IPS DF 19.7 (cell line): ENCODE measurements around the gene COL27A1.

ENCODE experiments used
- DNase-seq: peaks from one replicate; pipeline ENCODE4 v3.0.0-alpha.2; 2013; ENCODE audit warnings: low read depth, low spot score

The COL27A1 gene

DNA sequence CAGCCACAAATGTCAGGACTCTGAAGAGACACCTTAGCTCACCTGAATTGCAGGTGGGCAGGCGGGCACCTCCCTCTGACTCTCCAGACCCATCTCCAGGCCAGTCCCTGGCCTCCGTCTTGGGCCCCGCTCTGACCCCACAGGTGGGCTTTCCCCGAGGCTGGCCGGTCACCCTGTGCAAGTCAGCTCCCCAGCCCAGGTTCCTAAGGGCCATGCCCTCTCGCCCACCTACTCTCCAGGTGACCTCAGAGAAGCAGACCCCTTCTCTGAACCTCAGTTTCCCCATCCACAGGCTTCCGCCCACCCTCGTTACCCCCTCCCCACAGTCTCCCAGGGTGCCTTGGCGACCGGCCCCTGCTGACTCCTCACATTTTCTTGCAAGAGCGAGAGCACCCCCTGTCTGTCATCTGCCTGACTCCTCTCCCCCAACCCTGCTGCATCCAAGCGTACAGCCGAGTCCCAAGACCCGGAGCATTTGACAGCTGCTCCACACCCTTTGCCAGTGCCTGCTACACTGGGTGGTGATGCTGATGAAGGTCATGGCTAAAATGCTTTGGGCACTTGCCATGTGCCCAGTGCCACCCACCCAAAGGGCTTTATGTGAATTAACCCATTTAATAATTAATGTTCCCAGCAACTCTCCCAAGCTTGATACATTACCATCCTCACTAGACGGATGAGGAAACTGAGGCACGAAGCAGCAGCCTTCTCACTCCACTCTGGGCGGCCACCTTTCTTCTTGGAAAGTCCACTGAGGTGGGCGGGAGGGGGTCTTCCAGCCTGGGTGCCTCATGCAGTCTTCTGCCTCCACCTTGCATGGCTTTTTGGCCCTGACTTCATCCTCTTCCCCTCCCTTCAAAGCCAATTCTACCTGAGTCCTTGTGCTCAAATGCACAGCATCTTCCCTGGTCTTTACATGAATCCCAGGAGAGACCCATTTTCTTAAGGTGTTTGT is 116.5 kb downstream of the COL27A1 start:
- DNase-seq = no peak

DNA sequence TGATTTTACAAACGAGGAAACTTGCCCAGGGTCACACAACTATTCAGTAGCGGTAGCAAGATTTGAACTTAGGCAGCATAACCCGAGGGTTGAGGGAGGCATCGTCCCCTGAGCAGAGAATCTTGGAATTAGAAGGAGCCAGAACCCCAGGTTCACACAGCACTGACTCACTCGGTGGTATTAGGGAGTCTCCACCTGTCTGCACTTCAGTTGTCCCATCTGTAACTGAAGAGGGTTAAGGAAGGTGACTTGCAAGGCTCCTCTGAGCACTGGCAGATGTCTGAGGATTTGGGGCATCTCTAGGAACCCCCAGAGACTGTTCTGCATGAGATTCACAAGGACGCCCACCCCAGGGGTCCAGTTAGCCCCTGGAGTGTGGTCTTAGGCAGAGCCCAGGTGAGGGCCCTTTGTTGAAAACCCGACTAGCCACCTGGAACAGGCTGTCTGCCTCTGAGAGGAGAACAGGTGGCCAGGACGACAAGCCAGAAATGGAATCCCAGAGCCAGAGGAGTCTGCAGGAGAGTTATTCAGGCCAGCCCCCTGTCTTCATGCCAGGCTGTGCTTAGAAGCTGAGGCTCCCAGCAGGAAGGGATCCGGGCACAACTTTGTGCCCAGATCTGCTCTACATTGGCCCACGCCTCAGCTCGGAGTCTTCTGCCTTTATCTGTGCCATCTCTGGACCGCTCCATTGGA is 117.5 kb downstream of the COL27A1 start:
- DNase-seq = no peak

DNA sequence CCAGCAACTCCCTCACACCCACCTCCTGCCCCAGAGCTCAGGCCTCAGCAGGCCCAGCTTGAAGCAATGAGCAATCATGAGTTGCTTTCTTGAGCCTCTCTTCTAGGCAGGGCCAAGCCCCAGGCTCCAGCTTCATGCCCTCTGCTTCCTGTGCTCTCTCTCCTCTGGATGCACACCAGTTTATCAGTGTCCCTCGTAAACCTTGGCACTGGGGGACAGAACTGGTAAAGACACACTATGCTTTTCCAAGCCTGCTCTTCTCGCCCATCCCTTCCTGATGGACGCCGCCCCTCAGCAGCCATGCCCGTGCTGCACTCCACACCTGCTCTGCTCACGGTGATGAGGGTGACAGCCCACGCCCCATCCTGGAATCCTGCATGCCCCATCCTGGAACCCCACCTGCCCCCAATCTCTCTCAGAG is 118.1 kb downstream of the COL27A1 start:
- no peak for DNase-seq

DNA sequence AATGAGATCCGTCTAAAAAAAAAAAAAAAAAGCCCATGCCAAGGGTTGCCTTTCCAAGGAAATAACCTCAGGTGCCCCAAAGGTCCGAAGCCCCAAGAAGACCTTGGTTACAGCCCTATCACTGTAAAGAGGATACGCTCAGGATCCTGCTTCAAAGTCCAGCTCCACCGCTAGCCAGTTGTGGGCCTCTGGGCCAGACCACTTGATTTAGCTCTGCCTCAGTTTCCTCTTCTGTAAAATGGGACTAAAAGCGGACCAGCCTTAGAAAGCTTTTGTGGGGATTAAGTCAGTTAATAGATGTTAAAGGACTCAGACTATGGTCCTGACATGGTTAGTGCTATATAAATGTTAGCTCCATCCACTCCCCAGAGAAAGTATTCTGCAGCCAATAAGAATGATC is 118.9 kb downstream of the COL27A1 start:
- DNase-seq = no peak

DNA sequence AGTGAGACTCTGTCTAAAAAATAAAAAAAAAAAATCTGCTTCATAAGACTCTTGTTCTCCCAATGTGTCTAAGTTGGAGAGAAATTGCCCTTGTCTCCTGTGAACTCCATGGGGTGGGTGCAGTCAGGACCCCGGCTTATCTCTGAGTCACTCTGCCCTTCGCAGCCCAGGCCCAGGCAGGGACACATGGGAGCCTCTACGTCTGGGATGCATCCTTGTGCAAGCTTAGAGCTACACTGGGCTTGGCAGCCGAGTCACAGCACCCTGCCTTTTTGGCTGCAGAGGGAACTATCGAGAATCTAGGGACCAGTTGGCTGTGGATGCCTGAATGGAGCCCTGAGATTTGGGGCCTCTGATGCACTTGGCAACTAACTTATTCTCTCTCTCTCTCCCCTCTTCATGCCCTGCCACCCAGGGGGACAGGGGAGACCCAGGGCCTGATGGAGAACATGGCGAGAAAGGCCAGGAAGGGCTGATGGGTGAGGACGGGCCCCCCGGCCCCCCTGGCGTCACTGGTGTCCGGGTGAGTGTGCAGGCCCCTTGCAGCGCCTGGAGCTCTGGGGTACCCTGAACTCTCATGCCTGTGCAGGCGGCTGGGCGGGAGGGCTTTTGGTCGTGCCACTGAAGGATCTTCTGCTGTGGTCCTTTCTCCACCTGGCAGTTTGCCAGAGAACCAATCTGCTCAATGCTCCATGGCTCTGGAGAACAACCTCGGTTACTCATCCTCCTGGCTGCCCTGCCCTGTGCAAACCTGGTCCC is 120.1 kb downstream of the COL27A1 start:
- DNase-seq = no peak

DNA sequence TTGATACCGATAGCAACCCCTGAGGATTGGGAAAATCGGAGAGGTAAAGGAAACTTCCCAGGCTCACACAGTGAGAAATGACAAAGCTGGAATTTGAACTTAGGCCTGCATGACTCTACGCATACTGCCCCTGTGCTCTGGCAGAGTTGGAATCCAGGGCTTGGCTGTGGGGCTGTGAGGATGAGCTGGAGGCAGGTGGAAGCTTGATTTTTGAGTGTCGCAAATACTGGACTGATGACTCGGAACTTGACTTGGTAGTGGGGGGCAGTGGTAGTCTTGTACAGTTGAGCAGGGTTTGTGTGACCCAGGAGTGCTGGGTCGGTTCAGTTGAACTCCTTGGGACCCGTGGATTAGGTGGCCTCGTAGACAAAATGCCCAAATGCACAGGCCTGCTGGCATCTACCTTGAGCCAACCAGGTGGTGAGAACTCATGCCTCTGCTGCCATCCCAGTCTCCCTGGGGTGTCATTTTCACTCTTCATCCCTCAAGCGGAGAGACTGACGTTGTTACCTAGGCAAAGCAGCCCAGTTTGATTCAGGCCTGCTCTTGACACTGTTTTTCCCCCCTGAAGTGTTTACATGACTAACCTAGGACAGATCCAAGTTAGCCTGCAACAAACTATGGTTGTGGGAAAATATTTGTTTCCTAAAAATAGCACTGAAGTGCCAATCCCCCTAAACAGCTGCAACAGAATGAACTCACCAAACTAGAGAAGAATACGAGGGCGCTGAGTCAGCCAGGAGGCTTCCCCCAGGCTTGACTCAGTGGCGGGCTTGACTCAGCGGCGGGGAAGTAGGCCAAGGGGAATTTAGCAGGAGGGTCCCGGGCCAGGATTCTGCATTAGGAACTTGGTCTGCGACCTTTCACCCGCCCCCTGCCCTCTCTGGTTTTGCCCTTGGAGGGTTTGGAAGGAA is 121.8 kb downstream of the COL27A1 start:
- no peak for DNase-seq

DNA sequence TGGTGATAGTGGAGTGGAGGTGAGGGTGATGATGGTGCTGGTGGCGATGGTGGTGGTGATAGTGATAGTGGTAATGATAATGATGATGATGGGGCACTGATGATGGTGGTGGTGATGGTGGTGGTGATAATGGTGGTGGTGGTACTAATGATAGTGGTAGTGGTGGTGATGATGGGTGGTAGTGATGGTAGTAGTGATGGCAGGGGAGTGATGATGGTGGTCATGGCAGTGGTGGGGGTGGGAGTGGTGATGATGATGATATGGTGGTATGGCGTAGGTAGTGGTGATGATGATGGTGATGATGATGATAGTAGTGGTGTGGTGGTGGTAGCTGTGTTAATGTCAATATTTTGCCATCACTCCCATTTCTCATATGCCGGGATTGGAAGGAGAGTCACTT is 123.0 kb downstream of the COL27A1 start:
- DNase-seq = no peak

DNA sequence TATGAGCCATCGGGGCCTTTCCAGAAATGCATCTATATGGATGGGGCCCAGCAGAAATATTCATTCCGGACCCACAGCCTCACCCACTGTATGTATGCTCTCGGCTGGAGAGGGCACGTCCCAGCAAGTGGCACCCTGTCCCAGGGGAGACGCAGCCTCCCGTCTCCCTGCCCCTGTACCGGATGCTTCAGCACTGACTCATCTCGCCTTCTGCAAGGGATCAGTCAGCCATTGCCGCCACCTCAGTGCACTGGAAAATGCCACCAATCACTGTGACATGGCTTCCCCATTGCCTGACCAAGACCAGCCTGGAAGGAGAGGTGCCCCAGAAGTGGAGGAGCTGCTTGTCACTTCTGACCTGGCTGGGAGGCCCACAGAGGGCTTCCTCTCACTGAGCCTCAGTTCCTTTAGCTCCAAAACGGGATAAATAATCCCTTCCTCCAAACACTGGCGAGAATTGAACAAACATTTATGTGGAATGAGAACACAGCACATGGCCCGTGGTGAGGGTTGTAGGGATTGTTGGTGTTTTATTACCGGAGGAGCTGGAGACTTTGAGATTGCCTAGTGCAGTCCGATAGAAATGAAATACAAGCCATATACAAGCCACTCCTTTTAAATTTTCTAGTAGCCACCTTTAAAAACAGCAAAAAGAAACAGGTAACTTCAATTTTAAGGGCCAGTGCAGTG is 123.7 kb downstream of the COL27A1 start:
- no peak for DNase-seq

DNA sequence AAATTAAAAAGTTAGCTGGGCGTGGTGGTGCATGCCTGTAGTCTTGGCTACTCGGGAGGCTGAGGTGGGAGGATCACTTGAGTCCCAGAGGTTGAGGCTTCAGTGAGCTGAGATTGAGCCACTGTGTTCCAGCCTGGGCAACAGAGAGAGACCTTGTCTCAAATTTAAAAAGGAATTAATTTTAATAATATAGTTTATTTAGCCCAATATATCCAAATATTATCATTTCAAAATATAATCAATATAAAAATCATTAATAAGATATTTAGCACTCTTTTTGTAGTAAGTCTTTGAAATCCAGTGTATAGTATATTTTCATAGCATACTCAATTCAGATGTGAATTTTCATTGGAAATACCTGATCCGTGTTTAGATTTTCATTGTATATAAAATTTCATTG is 124.4 kb downstream of the COL27A1 start:
- no peak for DNase-seq

DNA sequence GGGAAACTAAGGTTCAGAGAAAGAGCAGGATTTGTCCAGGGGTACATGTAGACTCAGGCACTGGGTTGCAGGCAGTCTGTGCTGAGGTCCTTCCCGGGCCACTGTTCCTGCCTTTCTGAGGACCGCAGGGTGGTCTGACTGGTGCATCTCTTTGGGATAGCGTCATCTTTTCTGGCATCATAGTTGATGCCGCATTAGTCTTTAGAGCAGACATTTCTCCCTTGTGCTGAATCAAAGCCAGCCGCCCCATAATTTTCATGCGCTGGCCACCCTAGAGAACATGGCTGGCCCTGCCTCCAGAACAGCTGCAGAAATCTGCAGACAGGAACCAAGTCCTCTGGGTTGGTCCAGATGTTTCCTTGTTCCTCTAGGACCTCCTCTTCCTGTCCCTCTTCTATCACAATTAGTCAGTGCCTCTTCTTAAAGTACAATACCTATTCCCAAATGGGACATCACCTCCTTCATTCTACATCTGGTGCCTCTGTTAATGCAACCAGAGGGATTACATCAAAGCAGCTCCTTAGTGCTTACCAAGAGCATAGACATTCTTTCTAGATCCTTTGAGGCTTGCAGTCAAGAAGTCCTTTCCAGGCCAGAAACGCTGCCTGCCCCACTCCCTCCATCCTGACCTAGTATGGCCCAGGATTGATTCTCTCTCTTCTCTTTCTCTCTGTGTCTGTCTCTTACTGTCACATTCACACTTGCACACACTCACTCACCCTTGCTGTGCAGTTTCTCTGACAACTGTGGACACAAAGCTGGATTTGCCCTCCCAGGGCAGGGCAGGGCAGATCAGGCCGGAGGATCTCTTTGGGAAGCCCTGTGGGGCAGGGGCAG is 125.5 kb downstream of the COL27A1 start:
- no peak for DNase-seq

DNA sequence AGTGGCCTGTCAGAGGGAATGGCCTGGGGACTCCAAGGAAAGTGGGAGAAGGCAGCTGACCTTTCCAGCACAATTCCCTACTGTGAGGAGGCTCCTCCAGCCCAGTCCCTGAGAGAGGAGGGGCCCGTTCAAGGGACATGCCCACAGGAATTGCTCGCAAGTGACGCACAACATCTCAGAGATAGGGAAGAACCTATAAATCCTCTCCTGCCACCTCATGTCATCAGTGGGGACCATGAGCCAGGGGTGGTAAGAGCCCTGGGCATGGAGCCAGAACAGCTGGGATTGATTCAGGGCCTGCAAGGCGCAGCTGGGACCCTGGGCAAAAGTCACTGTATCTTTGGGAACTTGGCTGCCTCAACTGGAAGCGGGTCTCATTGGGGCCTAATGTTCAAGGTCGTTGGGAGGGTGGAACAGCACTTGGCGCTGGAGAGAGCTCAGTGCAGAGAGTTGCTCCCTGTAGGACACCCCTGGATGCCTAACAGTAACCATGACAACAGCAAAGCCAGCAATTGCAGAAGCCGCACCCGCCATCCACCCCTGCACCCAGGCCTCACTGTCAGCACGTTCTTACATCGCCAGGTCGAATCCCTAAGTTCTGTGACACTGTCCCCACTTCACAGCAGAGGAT is 126.3 kb downstream of the COL27A1 start:
- no peak for DNase-seq

DNA sequence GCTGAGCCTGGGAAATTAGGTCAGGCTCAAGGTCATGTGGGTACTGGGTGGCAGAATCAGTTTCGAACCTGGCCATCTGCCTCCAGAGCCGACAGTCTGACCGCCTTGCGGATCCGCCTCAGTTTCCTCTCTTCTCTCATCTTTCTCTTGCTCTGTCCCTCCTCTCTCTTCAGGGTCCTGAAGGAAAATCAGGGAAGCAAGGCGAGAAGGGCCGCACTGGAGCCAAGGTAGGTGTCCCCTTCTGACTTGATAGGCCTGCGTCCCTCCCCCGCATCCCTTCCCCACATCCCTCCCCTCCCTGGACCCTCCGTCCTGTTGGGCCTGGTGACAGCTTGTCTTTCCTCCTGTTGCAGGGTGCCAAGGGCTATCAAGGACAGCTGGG is 126.8 kb downstream of the COL27A1 start:
- DNase-seq = no peak

DNA sequence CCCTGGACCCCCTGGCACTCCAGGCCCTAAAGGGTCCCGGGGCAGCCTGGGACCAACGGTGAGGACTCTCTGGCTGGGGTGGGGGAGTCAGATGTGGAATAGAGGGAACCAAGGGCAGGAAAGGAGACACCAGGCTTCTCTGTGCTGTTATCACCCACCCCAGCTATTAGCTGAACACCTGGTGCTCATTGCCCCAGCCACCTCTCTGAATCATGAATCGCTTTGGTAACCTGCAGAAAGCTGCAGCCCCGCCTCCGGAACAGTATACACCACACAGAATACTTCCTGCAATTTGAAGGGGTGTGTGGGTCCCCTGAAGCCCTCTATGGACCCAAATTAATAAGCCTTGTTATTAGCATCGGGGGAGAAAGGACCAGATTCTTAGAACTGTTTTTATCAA is 127.2 kb downstream of the COL27A1 start:
- no peak for DNase-seq

DNA sequence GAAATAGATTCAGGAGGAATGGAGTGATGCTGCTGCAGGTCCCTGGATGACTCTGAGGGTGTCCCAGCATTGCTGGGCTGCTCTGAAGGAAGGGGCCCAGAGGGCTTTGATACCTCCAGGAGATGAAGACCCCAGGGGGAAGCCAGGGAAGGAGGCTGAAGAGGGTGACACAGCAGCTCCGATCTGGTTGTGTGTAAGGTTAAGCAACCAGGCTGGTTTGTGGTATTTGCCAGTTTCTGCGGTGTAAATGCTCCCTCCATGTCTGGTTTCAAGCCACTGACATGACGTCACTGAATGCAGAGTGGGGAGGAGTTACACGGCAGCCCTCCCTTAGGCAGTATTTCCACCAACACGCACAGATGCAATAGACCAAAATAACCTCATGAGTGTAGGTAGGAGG is 127.6 kb downstream of the COL27A1 start:
- no peak for DNase-seq

DNA sequence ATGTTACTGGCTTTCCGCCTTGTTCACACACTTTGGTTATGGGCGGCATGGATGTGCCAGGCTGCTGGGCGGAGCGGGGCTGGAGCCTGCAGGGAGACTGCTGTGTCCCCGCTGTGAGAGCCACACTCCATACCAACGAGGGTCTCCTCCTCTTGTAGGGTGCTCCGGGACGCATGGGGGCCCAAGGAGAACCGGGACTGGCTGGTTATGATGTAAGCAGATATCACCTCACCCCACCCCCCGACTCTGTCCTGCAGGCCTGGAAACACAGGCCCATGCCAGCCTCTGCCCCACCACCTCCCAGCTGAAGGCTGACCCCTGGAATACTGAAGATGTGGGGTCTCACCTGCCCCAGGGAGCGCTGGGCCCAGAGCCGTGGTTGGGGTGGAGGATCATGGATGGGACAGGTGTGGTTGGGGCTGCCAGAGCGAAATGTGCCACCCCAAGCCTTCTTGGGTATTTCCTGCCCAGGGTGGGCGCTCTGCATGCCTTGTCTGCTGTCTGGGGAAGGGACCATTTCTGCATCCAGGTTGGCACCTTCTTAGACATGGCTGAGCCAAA is 128.3 kb downstream of the COL27A1 start:
- no peak for DNase-seq

DNA sequence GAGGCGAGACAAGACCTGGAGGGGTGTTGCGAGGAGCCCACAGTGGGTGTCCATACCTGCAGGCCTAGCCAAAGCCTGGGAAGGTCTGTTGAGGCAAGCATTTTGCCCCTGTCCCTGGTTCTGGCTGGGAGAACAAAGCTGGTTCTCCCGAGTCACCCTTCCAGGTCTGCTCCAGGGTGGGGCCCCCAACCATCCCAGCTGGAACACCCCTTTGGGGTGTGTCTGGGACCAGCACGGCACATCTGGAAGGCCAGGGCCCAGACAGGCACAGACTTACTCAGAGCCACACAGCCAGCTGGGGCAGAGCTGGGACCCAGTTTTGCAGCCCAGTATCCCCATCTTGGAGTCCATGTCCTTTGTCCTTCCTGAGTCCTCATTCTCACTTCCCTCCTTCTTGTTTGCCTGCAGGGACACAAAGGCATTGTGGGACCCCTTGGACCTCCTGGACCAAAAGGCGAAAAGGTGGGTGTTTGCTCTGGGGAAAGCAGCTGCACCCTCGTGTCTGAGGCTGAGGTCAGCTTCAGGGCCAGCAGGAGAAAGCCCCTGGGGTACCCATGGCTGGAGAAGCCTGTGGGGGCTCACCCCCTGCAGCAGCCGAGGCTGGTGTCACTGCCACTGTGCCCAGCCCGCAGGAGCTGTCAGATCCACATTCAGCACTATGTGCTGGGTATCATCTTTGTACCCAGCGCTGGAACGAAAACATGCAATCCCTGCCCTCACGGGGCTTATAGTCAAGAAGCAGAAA is 129.2 kb downstream of the COL27A1 start:
- DNase-seq = no peak

DNA sequence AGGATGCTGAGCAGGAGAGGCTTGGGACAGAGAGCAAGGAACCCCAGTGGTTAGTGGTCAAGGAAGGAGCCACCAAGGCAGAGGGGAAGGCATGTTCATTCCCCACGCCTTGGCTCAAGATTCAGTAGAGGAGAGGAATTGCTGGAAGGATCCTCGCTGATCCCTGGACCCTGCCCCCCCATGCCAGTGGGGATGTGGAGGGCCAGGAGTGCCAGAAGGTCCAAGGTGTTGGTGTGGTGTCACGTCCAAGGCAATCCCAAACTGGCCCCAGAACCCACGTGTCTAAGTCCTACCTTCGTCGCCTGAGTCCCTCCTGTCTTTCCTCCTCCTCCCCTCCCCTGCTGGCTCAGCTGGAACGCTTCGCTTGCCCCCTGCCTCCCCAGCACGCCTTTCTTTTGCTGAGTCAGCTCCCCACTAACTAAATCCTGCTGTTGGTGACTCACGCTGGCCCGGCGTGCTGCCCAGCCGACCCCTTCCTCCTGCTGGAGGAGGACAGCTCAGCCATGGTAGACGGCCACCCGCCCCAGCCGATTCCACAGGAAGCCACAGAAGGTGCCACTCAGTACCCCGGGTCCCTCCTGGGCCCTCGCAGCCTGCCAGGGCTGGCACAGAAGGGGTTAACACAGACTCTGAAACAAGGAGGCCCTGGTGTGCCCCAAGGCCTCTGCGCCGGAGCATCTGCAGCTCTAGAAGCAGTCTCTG is 130.0 kb downstream of the COL27A1 start:
- no peak for DNase-seq
